ENCODE results near the gene EIF2AK2.

Gene EIF2AK2

GRCh38 chr2:37146062-37146461 is 10.7 kb downstream of the EIF2AK2 start:
- Histone ChIP-seq H3K27me3 (replicated peaks; ENCODE audit: control insufficient read depth, insufficient read depth, low read length, poor library complexity, severe bottlenecking) (no peaks in the 10 kb centered on the region), H3K4me3 (ENCODE audit: insufficient read depth, low read depth, low read length, poor library complexity, severe bottlenecking) (no peak overlapping the region), H3K27ac (ENCODE audit: insufficient read depth, low read length, poor library complexity, severe bottlenecking) (no peak overlapping the region), H3K36me3 (ENCODE audit: control insufficient read depth, insufficient read depth, low read length) (peaks cover 26% of the 10 kb centered on the region), H3K9me3 (ENCODE audit: control insufficient read depth, low read length) (no peaks in the 10 kb centered on the region), H3K4me1 (ENCODE audit: control insufficient read depth, insufficient read depth, low read length, poor library complexity, severe bottlenecking) (peaks cover 10% of the 10 kb centered on the region)
- no peak for DNase-seq

- Histone ChIP-seq H3K27me3 (replicated peaks; ENCODE audit: control insufficient read depth, insufficient read depth, low read length, poor library complexity, severe bottlenecking) (no peaks in the 10 kb centered on the region), H3K4me1 (ENCODE audit: control insufficient read depth, insufficient read depth, low read length, poor library complexity, severe bottlenecking) (no peaks in the 10 kb centered on the region), H3K9me3 (ENCODE audit: control insufficient read depth, low read length) (no peaks in the 10 kb centered on the region), H3K36me3 (ENCODE audit: control insufficient read depth, insufficient read depth, low read length) (peaks cover 34% of the 10 kb centered on the region), H3K27ac (ENCODE audit: insufficient read depth, low read length, poor library complexity, severe bottlenecking) (no peak overlapping the region), H3K4me3 (ENCODE audit: insufficient read depth, low read depth, low read length, poor library complexity, severe bottlenecking) (no peak overlapping the region)
- DNase-seq, result no peak
Observed at GRCh38 chr2:37143974-37144373, 12.8 kb downstream of the EIF2AK2 start.

GRCh38 chr2:37142546-37142945 is 14.2 kb downstream of the EIF2AK2 start:
- no peak for DNase-seq
- H3K4me3 ChIP-seq (ENCODE audit: insufficient read depth, low read depth, low read length, poor library complexity, severe bottlenecking), result no peak overlapping the region
- H3K9me3 ChIP-seq (ENCODE audit: control insufficient read depth, low read length), result no peaks in the 10 kb centered on the region
- H3K36me3 ChIP-seq (ENCODE audit: control insufficient read depth, insufficient read depth, low read length), result peaks cover 37% of the 10 kb centered on the region
- no peak overlapping the region for H3K27ac ChIP-seq (ENCODE audit: insufficient read depth, low read length, poor library complexity, severe bottlenecking)
- no peaks in the 10 kb centered on the region for H3K4me1 ChIP-seq (ENCODE audit: control insufficient read depth, insufficient read depth, low read length, poor library complexity, severe bottlenecking)
- H3K27me3 ChIP-seq (replicated peaks; ENCODE audit: control insufficient read depth, insufficient read depth, low read length, poor library complexity, severe bottlenecking), result no peaks in the 10 kb centered on the region

GRCh38 chr2:37132914-37133313 is 23.9 kb downstream of the EIF2AK2 start:
- no peak for DNase-seq
- no peaks in the 10 kb centered on the region for H3K4me1 ChIP-seq (ENCODE audit: control insufficient read depth, insufficient read depth, low read length, poor library complexity, severe bottlenecking)
- H3K36me3 ChIP-seq (ENCODE audit: control insufficient read depth, insufficient read depth, low read length), result peaks cover 69% of the 10 kb centered on the region
- no peak overlapping the region for H3K4me3 ChIP-seq (ENCODE audit: insufficient read depth, low read depth, low read length, poor library complexity, severe bottlenecking)
- H3K27me3 ChIP-seq (replicated peaks; ENCODE audit: control insufficient read depth, insufficient read depth, low read length, poor library complexity, severe bottlenecking), result no peaks in the 10 kb centered on the region
- H3K9me3 ChIP-seq (ENCODE audit: control insufficient read depth, low read length), result no peaks in the 10 kb centered on the region
- no peak overlapping the region for H3K27ac ChIP-seq (ENCODE audit: insufficient read depth, low read length, poor library complexity, severe bottlenecking)

GRCh38 chr2:37125416-37125815 is 31.4 kb downstream of the EIF2AK2 start:
- Histone ChIP-seq H3K36me3 (ENCODE audit: control insufficient read depth, insufficient read depth, low read length) (peaks cover 38% of the 10 kb centered on the region), H3K27me3 (replicated peaks; ENCODE audit: control insufficient read depth, insufficient read depth, low read length, poor library complexity, severe bottlenecking) (no peaks in the 10 kb centered on the region), H3K4me3 (ENCODE audit: insufficient read depth, low read depth, low read length, poor library complexity, severe bottlenecking) (no peak overlapping the region), H3K4me1 (ENCODE audit: control insufficient read depth, insufficient read depth, low read length, poor library complexity, severe bottlenecking) (no peaks in the 10 kb centered on the region), H3K9me3 (ENCODE audit: control insufficient read depth, low read length) (no peaks in the 10 kb centered on the region), H3K27ac (ENCODE audit: insufficient read depth, low read length, poor library complexity, severe bottlenecking) (no peak overlapping the region)
- no peak for DNase-seq

- Histone ChIP-seq H3K4me1 (ENCODE audit: control insufficient read depth, insufficient read depth, low read length, poor library complexity, severe bottlenecking) (no peaks in the 10 kb centered on the region), H3K4me3 (ENCODE audit: insufficient read depth, low read depth, low read length, poor library complexity, severe bottlenecking) (no peak overlapping the region), H3K27me3 (replicated peaks; ENCODE audit: control insufficient read depth, insufficient read depth, low read length, poor library complexity, severe bottlenecking) (no peaks in the 10 kb centered on the region), H3K27ac (ENCODE audit: insufficient read depth, low read length, poor library complexity, severe bottlenecking) (no peak overlapping the region), H3K9me3 (ENCODE audit: control insufficient read depth, low read length) (no peaks in the 10 kb centered on the region), H3K36me3 (ENCODE audit: control insufficient read depth, insufficient read depth, low read length) (peaks cover 32% of the 10 kb centered on the region)
- DNase-seq, result no peak
Observed at GRCh38 chr2:37119157-37119556, 37.6 kb downstream of the EIF2AK2 start.

- Histone ChIP-seq H3K4me3 (ENCODE audit: insufficient read depth, low read depth, low read length, poor library complexity, severe bottlenecking) (no peak overlapping the region), H3K27ac (ENCODE audit: insufficient read depth, low read length, poor library complexity, severe bottlenecking) (no peak overlapping the region), H3K36me3 (ENCODE audit: control insufficient read depth, insufficient read depth, low read length) (peaks cover 33% of the 10 kb centered on the region), H3K9me3 (ENCODE audit: control insufficient read depth, low read length) (no peaks in the 10 kb centered on the region), H3K27me3 (replicated peaks; ENCODE audit: control insufficient read depth, insufficient read depth, low read length, poor library complexity, severe bottlenecking) (no peaks in the 10 kb centered on the region), H3K4me1 (ENCODE audit: control insufficient read depth, insufficient read depth, low read length, poor library complexity, severe bottlenecking) (no peaks in the 10 kb centered on the region)
- no peak for DNase-seq
Observed at GRCh38 chr2:37117566-37117965, 39.2 kb downstream of the EIF2AK2 start.

GRCh38 chr2:37111958-37112357 is 44.8 kb downstream of the EIF2AK2 start:
- Histone ChIP-seq H3K4me1 (ENCODE audit: control insufficient read depth, insufficient read depth, low read length, poor library complexity, severe bottlenecking) (no peaks in the 10 kb centered on the region), H3K4me3 (ENCODE audit: insufficient read depth, low read depth, low read length, poor library complexity, severe bottlenecking) (no peak overlapping the region), H3K36me3 (ENCODE audit: control insufficient read depth, insufficient read depth, low read length) (peaks cover 45% of the 10 kb centered on the region), H3K27ac (ENCODE audit: insufficient read depth, low read length, poor library complexity, severe bottlenecking) (no peak overlapping the region), H3K27me3 (replicated peaks; ENCODE audit: control insufficient read depth, insufficient read depth, low read length, poor library complexity, severe bottlenecking) (no peaks in the 10 kb centered on the region), H3K9me3 (ENCODE audit: control insufficient read depth, low read length) (no peaks in the 10 kb centered on the region)
- DNase-seq, result no peak

- Histone ChIP-seq H3K4me3 (ENCODE audit: insufficient read depth, low read depth, low read length, poor library complexity, severe bottlenecking) (no peak overlapping the region), H3K27me3 (replicated peaks; ENCODE audit: control insufficient read depth, insufficient read depth, low read length, poor library complexity, severe bottlenecking) (no peaks in the 10 kb centered on the region), H3K27ac (ENCODE audit: insufficient read depth, low read length, poor library complexity, severe bottlenecking) (no peak overlapping the region), H3K4me1 (ENCODE audit: control insufficient read depth, insufficient read depth, low read length, poor library complexity, severe bottlenecking) (no peaks in the 10 kb centered on the region), H3K36me3 (ENCODE audit: control insufficient read depth, insufficient read depth, low read length) (peaks cover 46% of the 10 kb centered on the region), H3K9me3 (ENCODE audit: control insufficient read depth, low read length) (no peaks in the 10 kb centered on the region)
- DNase-seq, result no peak
Observed at GRCh38 chr2:37110306-37111212, 46.2 kb downstream of the EIF2AK2 start.

- H3K9me3 ChIP-seq (ENCODE audit: control insufficient read depth, low read length), result no peaks in the 10 kb centered on the region
- no peaks in the 10 kb centered on the region for H3K27me3 ChIP-seq (replicated peaks; ENCODE audit: control insufficient read depth, insufficient read depth, low read length, poor library complexity, severe bottlenecking)
- H3K4me1 ChIP-seq (ENCODE audit: control insufficient read depth, insufficient read depth, low read length, poor library complexity, severe bottlenecking), result no peaks in the 10 kb centered on the region
- no peak overlapping the region for H3K27ac ChIP-seq (ENCODE audit: insufficient read depth, low read length, poor library complexity, severe bottlenecking)
- H3K4me3 ChIP-seq (ENCODE audit: insufficient read depth, low read depth, low read length, poor library complexity, severe bottlenecking), result no peak overlapping the region
- no peak for DNase-seq
- peaks cover 51% of the 10 kb centered on the region for H3K36me3 ChIP-seq (ENCODE audit: control insufficient read depth, insufficient read depth, low read length)
Observed at GRCh38 chr2:37109523-37109922, 47.3 kb downstream of the EIF2AK2 start.
